Naive B cell (primary cell): Measurements from ENCODE around the gene MOCS2. TPM values are rescaled to one million over a fixed set of nuclear protein-coding genes. Genes with fewer than 3 reads are reported as not detected.

ENCODE experiments used
- ATAC-seq, 2 donors: fragments of 150-1000 bp; cut with Tn5 transposase; 2 replicates each; pipeline ENCODE4 v1.10.0; 2021; ENCODE audit warnings: low read depth in 2 of 2, mild to moderate bottlenecking in 2 of 2, moderate library complexity in 2 of 2
- DNase-seq: peaks from one replicate; pipeline ENCODE4 v3.0.0; 2022
- H3K27ac Mint-ChIP-seq, 6 donors: one replicate each; pipeline ENCODE4 v1.8.0; 2020 to 2022; ENCODE audit warnings: mild to moderate bottlenecking in 6 of 6, mixed read lengths in 6 of 6, moderate library complexity in 5 of 6, inconsistent platforms in 2 of 6
- H3K27me3 Mint-ChIP-seq, 3 donors: one replicate each; pipeline ENCODE4 v1.8.0; 2021 to 2022; ENCODE audit warnings: mixed read lengths in 3 of 3, mild to moderate bottlenecking in 1 of 3
- H3K36me3 Mint-ChIP-seq, 2 donors: one replicate each; pipeline ENCODE4 v1.8.0; 2020 to 2022; ENCODE audit warnings: mixed read lengths in 2 of 2, inconsistent platforms in 1 of 2, mild to moderate bottlenecking in 1 of 2
- H3K4me1 Mint-ChIP-seq, 3 donors: one replicate each; pipeline ENCODE4 v1.8.0; 2020 to 2022; ENCODE audit warnings: mixed read lengths in 3 of 3, inconsistent platforms in 1 of 3, mild to moderate bottlenecking in 1 of 3, moderate library complexity in 1 of 3
- H3K4me3 Mint-ChIP-seq, 8 donors: one replicate each; pipeline ENCODE4 v1.8.0; 2020 to 2022; ENCODE audit warnings: mild to moderate bottlenecking in 8 of 8, mixed read lengths in 8 of 8, moderate library complexity in 8 of 8, inconsistent platforms in 2 of 8
- H3K9me3 Mint-ChIP-seq, 7 donors: one replicate each; pipeline ENCODE4 v1.8.0; 2020 to 2022; ENCODE audit warnings: mixed read lengths in 7 of 7, mild to moderate bottlenecking in 5 of 7, inconsistent platforms in 2 of 7, moderate library complexity in 1 of 7
- polyA plus RNA-seq, 6 donors: library from polyadenylated mRNA; unstranded; fragments of 300-500 nt; fragmentation: Illumina TruSeq; gene quantifications; one replicate each; pipeline ENCODE4 v1.2.3, GENCODE V29; 2021; ENCODE audit warnings: low read depth in 6 of 6

MOCS2 gene, protein sequence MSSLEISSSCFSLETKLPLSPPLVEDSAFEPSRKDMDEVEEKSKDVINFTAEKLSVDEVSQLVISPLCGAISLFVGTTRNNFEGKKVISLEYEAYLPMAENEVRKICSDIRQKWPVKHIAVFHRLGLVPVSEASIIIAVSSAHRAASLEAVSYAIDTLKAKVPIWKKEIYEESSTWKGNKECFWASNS
- 10 to 100 TPM; 32.2 to 44.9 (median 39.6) TPM for polyA plus RNA-seq

- peak; percentile 96 to 97 for ATAC-seq
- H3K9me3 Mint-ChIP-seq, result no peaks in the 10 kb centered on the region
Measured at GRCh38 chr5:53109443-53110127, at the start of gene MOCS2. MOCS2 (minus strand) TSS chr5:53109757; CDS start chr5:53107174, 2,583 bp downstream.

GRCh38 chr5:53151713-53152458 is 42.3 kb upstream of the MOCS2 start:
- H3K9me3 Mint-ChIP-seq, result peaks cover 0 to 6% (median 0%) of the 10 kb centered on the region in 7 donors

More at GRCh38 chr5:53109443-53110127, at the start of gene MOCS2:
- DNase-seq, result peak; percentile 90
- Mint-ChIP-seq H3K27ac (peak within 1 kb of the TSS; percentile 67 to 94 (median 88)), H3K4me1 (peaks cover 27 to 37% (median 31%) of the 10 kb centered on the region in 3 donors), H3K4me3 (peak within 1 kb of the TSS; percentile 95 to 98 (median 96)), H3K27me3 (no peaks in the 10 kb centered on the region), H3K36me3 (peaks cover 0 to 9% of the 10 kb centered on the region in 2 donors)

GRCh38 chr5:53133020-53133419 is 23.5 kb upstream of the MOCS2 start:
- no peak overlapping the region for H3K27ac Mint-ChIP-seq
- H3K9me3 Mint-ChIP-seq, result peaks cover 0 to 10% (median 2%) of the 10 kb centered on the region in 7 donors
- H3K4me3 Mint-ChIP-seq, result no peak overlapping the region
- DNase-seq (no peak), ATAC-seq (no peak)
- H3K36me3 Mint-ChIP-seq, result no peaks in the 10 kb centered on the region
- H3K27me3 Mint-ChIP-seq, result peaks cover 6 to 12% (median 7%) of the 10 kb centered on the region in 3 donors
- no peaks in the 10 kb centered on the region for H3K4me1 Mint-ChIP-seq

More at GRCh38 chr5:53151713-53152458, 42.3 kb upstream of the MOCS2 start:
- H3K27ac Mint-ChIP-seq, result no peak overlapping the region
- no peak for DNase-seq
- peaks cover 0 to 5% of the 10 kb centered on the region in 2 donors for H3K36me3 Mint-ChIP-seq
- peaks cover 3 to 6% (median 6%) of the 10 kb centered on the region in 3 donors for H3K27me3 Mint-ChIP-seq
- no peaks in the 10 kb centered on the region for H3K4me1 Mint-ChIP-seq
- H3K4me3 Mint-ChIP-seq, result no peak overlapping the region
- no peak for ATAC-seq

DNA sequence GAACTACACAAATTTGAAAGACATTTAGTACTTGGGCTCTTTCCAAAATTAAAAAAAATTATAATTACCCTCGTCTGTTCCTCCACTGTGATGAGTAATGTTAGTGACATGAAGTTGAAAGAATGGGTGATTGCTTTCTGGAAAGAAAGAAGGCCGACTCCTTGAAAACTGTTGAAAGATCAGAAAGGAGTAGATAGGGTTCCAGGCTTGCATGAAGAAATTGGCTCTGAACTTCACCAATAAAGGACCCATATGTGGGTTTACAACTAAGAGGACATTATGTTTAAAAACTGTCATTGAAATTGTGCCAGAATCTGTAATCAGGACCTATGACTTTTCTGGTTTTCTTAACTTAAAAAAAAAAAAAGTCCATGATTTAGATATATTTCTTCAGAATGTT is 20.7 kb upstream of the MOCS2 start:
- no peak for ATAC-seq
- no peak overlapping the region for H3K4me3 Mint-ChIP-seq
- no peaks in the 10 kb centered on the region for H3K4me1 Mint-ChIP-seq
- peaks cover 0 to 10% (median 2%) of the 10 kb centered on the region in 7 donors for H3K9me3 Mint-ChIP-seq
- no peak overlapping the region for H3K27ac Mint-ChIP-seq
- no peak for DNase-seq
- peaks cover 0 to 16% (median 6%) of the 10 kb centered on the region in 3 donors for H3K27me3 Mint-ChIP-seq
- no peaks in the 10 kb centered on the region for H3K36me3 Mint-ChIP-seq

DNA sequence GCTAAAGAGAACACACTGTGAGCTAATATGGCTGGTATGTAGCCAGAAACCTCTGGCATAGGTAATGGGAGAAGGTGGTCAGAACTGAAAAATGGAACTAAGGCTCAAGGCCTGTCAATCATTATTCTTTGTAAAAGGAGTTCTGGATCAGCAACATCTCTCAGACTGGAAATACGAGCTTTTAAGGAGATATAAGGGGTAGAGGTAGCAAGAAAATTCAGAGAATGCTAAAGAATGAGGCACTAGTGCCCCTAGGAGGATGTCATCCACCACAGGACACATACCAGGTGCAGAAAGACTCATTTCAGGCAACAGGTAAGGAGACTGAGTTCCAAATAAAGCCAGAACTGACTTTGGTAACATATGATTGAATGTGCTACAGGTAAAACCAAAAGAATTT is 18.9 kb upstream of the MOCS2 start:
- Mint-ChIP-seq H3K9me3 (peaks cover 0 to 10% (median 2%) of the 10 kb centered on the region in 7 donors), H3K27ac (no peak overlapping the region), H3K4me3 (no peak overlapping the region), H3K36me3 (no peaks in the 10 kb centered on the region), H3K4me1 (no peaks in the 10 kb centered on the region), H3K27me3 (peaks cover 0 to 11% (median 6%) of the 10 kb centered on the region in 3 donors)
- no peak for DNase-seq
- ATAC-seq, result no peak

DNA sequence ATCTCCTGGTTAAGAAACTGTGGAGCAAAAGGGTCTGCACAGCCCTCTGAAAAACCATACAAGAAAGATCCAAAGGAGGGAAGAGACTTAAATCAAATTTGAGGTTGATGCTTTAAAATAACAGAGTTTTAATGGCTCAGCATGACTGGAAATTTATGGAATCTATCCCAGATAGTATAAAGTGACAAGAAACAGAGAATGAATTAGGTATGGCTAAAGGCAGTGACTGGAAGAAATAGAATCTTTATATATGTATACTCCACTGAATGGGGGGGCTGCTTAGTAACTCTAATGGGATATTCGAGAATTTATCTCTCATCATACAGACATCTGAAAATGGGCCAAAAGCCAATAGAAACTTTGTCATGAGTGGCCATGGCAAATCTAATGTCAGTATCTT is 17.6 kb upstream of the MOCS2 start:
- peaks cover 0 to 11% (median 6%) of the 10 kb centered on the region in 3 donors for H3K27me3 Mint-ChIP-seq
- H3K4me3 Mint-ChIP-seq, result no peak overlapping the region
- H3K4me1 Mint-ChIP-seq, result no peaks in the 10 kb centered on the region
- ATAC-seq (no peak), DNase-seq (no peak)
- H3K27ac Mint-ChIP-seq, result no peak overlapping the region
- peaks cover 0 to 9% (median 2%) of the 10 kb centered on the region in 7 donors for H3K9me3 Mint-ChIP-seq
- H3K36me3 Mint-ChIP-seq, result no peaks in the 10 kb centered on the region

DNA sequence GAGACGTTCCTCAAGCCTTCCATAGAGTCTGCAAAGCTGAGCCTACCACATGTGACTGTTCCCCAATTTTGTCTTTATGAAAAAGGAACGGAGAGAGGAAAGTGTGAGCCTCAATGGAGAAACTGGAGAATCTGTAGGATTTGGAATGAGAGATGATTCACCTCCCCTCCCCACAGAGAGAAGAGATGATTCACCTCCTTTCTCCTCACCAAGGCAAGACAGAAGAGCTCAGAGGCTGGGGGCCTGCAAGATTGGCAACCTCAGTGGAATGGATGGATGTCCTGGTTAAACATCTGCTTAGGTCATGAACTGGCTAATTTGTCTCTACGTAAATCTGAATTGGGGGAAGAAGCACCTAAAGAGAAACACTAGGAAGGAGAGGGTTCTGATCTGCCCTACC is 17.0 kb upstream of the MOCS2 start:
- H3K27ac Mint-ChIP-seq, result no peak overlapping the region
- DNase-seq (no peak), ATAC-seq (no peak)
- peaks cover 0 to 5% (median 2%) of the 10 kb centered on the region in 7 donors for H3K9me3 Mint-ChIP-seq
- H3K4me3 Mint-ChIP-seq, result no peak overlapping the region
- peaks cover 0 to 11% (median 6%) of the 10 kb centered on the region in 3 donors for H3K27me3 Mint-ChIP-seq
- H3K36me3 Mint-ChIP-seq, result no peaks in the 10 kb centered on the region
- H3K4me1 Mint-ChIP-seq, result no peaks in the 10 kb centered on the region

- no peak for DNase-seq
Measured at GRCh38 chr5:53123702-53124101, 14.1 kb upstream of the MOCS2 start.

GRCh38 chr5:53120165-53120564 is 10.6 kb upstream of the MOCS2 start:
- H3K27ac Mint-ChIP-seq, result no peak overlapping the region
- H3K4me3 Mint-ChIP-seq, result no peak overlapping the region
- no peaks in the 10 kb centered on the region for H3K36me3 Mint-ChIP-seq
- no peaks in the 10 kb centered on the region for H3K9me3 Mint-ChIP-seq
- DNase-seq, result no peak
- H3K4me1 Mint-ChIP-seq, result no peaks in the 10 kb centered on the region
- no peak for ATAC-seq
- peaks cover 0 to 8% (median 7%) of the 10 kb centered on the region in 3 donors for H3K27me3 Mint-ChIP-seq

More at GRCh38 chr5:53123702-53124101, 14.1 kb upstream of the MOCS2 start:
- no peak for ATAC-seq
- Mint-ChIP-seq H3K27ac (no peak overlapping the region), H3K36me3 (no peaks in the 10 kb centered on the region), H3K27me3 (peaks cover 0 to 11% (median 0%) of the 10 kb centered on the region in 3 donors), H3K4me3 (no peak overlapping the region), H3K4me1 (no peaks in the 10 kb centered on the region), H3K9me3 (no peaks in the 10 kb centered on the region)

- no peaks in the 10 kb centered on the region for H3K9me3 Mint-ChIP-seq
- no peaks in the 10 kb centered on the region for H3K4me1 Mint-ChIP-seq
- ATAC-seq, result no peak
- peak overlapping the region in 1 of 8 donors; percentile 37 for H3K4me3 Mint-ChIP-seq
- H3K27me3 Mint-ChIP-seq, result peaks cover 0 to 8% (median 7%) of the 10 kb centered on the region in 3 donors
- no peak for DNase-seq
- H3K27ac Mint-ChIP-seq, result no peak overlapping the region
- no peaks in the 10 kb centered on the region for H3K36me3 Mint-ChIP-seq
Measured at GRCh38 chr5:53118879-53119278, 9.3 kb upstream of the MOCS2 start.

DNA sequence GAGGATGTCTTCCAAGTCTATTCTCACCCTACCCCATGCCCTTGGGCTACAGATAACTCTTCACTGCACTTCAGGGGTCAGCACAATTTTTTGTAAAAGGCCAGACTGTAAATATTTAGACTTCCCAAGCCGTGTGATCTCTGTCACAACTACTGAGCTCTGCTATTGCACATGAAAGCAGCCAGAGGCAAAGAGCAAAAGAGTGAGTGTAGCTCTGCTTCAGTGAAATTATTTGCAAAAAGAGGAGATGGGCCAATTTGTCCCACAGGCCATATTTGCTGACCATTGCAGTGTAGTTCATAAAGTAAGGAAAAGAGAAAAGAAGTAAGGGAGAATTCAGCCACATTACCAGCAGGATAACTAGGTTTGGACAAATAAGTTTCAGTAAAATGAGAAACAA is 7.0 kb upstream of the MOCS2 start:
- Mint-ChIP-seq H3K4me1 (no peaks in the 10 kb centered on the region), H3K9me3 (no peaks in the 10 kb centered on the region), H3K4me3 (peak overlapping the region in 1 of 8 donors; percentile 25), H3K27me3 (peaks cover 0 to 8% (median 7%) of the 10 kb centered on the region in 3 donors), H3K27ac (no peak overlapping the region), H3K36me3 (no peaks in the 10 kb centered on the region)
- DNase-seq (no peak), ATAC-seq (no peak)

GRCh38 chr5:53114988-53115387 is 5.4 kb upstream of the MOCS2 start:
- Mint-ChIP-seq H3K27ac (no peak overlapping the region), H3K27me3 (peaks cover 0 to 8% (median 7%) of the 10 kb centered on the region in 3 donors), H3K9me3 (no peaks in the 10 kb centered on the region), H3K4me3 (no peak overlapping the region), H3K4me1 (peaks cover 9 to 10% (median 10%) of the 10 kb centered on the region in 3 donors), H3K36me3 (no peaks in the 10 kb centered on the region)
- ATAC-seq (no peak), DNase-seq (no peak)

- Mint-ChIP-seq H3K27ac (no peak overlapping the region), H3K4me3 (no peak overlapping the region), H3K36me3 (no peaks in the 10 kb centered on the region), H3K27me3 (peaks cover 0 to 8% (median 7%) of the 10 kb centered on the region in 3 donors), H3K4me1 (peaks cover 13 to 19% (median 16%) of the 10 kb centered on the region in 3 donors), H3K9me3 (no peaks in the 10 kb centered on the region)
- ATAC-seq (no peak), DNase-seq (no peak)
Measured at GRCh38 chr5:53113947-53114346, 4.4 kb upstream of the MOCS2 start.
